Measurements from ENCODE around the gene IL11. TPM values are rescaled to one million over a fixed set of nuclear protein-coding genes. Genes with fewer than 3 reads are reported as not detected.
A peak's percentile ranks its signal among the peaks of the same experiment; 100 is the strongest.

Gene IL11
- total and polyA plus RNA-seq, 2 of the 8 experiments (the other 6 are each of a cell fraction or from before 2014, with no cell fraction given), result 1.7 to 2.8 TPM

DNA sequence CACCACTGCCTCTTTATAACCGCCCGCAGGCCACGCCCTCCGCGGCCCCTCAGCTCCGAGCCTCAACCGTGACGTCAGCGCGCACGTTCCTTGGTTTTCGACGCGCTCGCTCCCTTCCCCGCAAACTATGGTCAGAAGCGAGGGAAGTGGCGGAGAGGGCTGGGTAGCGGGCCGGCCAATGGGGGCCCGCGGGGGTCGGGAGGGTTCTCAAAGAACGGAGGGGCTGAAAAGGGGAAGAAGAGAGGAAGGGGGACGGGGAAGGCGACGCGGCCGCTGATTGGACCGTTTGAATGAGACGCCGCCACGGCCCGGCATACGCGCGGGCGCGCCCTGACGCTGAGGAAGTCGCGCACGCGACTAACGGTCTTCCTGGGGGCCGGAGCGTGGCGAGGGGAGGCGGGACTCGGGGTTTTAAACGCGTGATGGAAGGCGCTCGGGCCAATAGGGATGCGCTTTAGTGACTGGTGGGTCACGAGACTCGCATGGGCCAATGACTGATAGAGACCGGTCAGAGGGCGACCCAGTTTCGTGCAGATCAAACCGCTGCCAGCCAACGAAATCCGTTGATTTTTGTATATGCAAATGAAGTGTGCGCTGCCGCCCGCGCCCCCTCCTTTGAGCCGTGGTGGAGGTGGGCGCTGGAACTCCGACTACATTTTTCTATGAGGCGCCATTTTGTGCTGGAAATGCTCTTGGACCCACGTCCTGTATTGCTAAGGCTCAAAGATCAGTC lies 37.7 kb upstream of the IL11 start (continued):
- TF ChIP-seq NANOG (IDR thresholded peaks at IDR 0.05; ENCODE audit: insufficient read depth, low read depth, low read length, poor library complexity, severe bottlenecking) (peak; percentile 19), JUND (IDR thresholded peaks at IDR 0.05; ENCODE audit: low read length) (peak; percentile 24; the same call in 1 of the 2 replicates), PHF8 (conservative IDR thresholded peaks at IDR 0.05; ENCODE audit: low read depth, low read length) (peak; percentile 15), RNF2 (IDR thresholded peaks at IDR 0.05; ENCODE audit: borderline replicate concordance, low read depth, low read length, missing control alignments, poor library complexity, severe bottlenecking) (peak; percentile 57), TAF1 (IDR thresholded peaks at IDR 0.05; ENCODE audit: low read depth, low read length) (peak; percentile 50; the same call in 1 of the 2 replicates), YY1 (IDR thresholded peaks at IDR 0.05; ENCODE audit: low read depth, low read length) (peak; percentile 95), EZH2 (IDR thresholded peaks at IDR 0.05; ENCODE audit: low read depth, low read length, severe bottlenecking) (no peak), ZNF274 (IDR thresholded peaks at IDR 0.05; ENCODE audit: borderline replicate concordance, extremely low read depth, low read length) (no peak), GABPA (IDR thresholded peaks at IDR 0.05; ENCODE audit: borderline replicate concordance, insufficient read depth, low read length) (no peak), POLR2AphosphoS5 (IDR thresholded peaks at IDR 0.05; ENCODE audit: low read depth, low read length) (peak; percentile 98), SRF (IDR thresholded peaks at IDR 0.05; ENCODE audit: low read depth, low read length) (0 out of 2 replicates have a peak, but pooled peaks have one; percentile 6), SP2 (IDR thresholded peaks at IDR 0.05; ENCODE audit: low read length) (peak; percentile 27; the same call in 1 of the 2 replicates), POU5F1 (IDR thresholded peaks at IDR 0.05; ENCODE audit: low read depth, low read length) (no peak), BACH1 (IDR thresholded peaks at IDR 0.05; ENCODE audit: low read length) (0 out of 2 replicates have a peak, but pooled peaks have one; percentile 30), TBP (IDR thresholded peaks at IDR 0.05; ENCODE audit: low read depth, low read length) (peak; percentile 97), CREB1 (IDR thresholded peaks at IDR 0.05) (peak; percentile 92), KDM4A (IDR thresholded peaks at IDR 0.05; ENCODE audit: low read depth, low read length, severe bottlenecking) (no peak), SIN3A (conservative IDR thresholded peaks at IDR 0.05 in 1 of 2, IDR thresholded peaks at IDR 0.05 in 1 of 2; ENCODE audit: low read depth in 1 of 2, low read length in 2 of 2) (peak in 1 of 2 experiments; percentile 41; a peak in 1 of 4 replicates), GTF2F1 (IDR thresholded peaks at IDR 0.05; ENCODE audit: borderline replicate concordance, low read depth, low read length) (peak; percentile 99), NRF1 (IDR thresholded peaks at IDR 0.05; ENCODE audit: low read depth, low read length) (0 out of 2 replicates have a peak, but pooled peaks have one; percentile 31)
- TF ChIP-seq, protein P1, sequence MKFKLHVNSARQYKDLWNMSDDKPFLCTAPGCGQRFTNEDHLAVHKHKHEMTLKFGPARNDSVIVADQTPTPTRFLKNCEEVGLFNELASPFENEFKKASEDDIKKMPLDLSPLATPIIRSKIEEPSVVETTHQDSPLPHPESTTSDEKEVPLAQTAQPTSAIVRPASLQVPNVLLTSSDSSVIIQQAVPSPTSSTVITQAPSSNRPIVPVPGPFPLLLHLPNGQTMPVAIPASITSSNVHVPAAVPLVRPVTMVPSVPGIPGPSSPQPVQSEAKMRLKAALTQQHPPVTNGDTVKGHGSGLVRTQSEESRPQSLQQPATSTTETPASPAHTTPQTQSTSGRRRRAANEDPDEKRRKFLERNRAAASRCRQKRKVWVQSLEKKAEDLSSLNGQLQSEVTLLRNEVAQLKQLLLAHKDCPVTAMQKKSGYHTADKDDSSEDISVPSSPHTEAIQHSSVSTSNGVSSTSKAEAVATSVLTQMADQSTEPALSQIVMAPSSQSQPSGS (IDR thresholded peaks at IDR 0.05; ENCODE audit: low read length), result no peak
- TF ChIP-seq, protein P2, sequence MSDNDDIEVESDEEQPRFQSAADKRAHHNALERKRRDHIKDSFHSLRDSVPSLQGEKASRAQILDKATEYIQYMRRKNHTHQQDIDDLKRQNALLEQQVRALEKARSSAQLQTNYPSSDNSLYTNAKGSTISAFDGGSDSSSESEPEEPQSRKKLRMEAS (IDR thresholded peaks at IDR 0.05), result peak; percentile 93
